Measurements from ENCODE around the gene LOXL4.

LOXL4 gene

DNA sequence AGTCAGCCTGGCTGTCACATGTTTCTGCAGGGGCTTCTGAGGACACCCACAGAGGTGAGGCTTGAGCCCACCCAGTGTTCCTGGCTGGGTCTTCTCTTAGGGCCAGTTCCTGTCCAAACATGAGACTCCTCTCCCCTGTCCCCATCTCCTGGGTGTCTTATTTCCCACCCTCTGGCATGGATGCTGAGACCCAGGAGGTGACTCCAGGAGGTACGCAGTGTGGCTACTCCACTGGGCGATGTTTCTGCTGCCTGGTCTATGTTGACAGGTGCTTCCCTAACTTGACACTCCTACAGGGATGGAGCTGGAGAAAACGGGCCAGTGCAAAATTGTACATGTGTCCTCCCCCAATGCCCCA lies 26.3 kb upstream of the LOXL4 start:
- no peak for DNase-seq

GRCh38 chr10:98293550-98294269 lies 25.7 kb upstream of the LOXL4 start:
- DNase-seq: no peak

GRCh38 chr10:98292971-98293370 lies 25.0 kb upstream of the LOXL4 start:
- no peak for DNase-seq

GRCh38 chr10:98289802-98290209 lies 21.8 kb upstream of the LOXL4 start:
- DNase-seq: no peak

- no peak for DNase-seq
These were observed 19.3 kb upstream of the LOXL4 start for GRCh38 chr10:98287321-98287720.

DNA sequence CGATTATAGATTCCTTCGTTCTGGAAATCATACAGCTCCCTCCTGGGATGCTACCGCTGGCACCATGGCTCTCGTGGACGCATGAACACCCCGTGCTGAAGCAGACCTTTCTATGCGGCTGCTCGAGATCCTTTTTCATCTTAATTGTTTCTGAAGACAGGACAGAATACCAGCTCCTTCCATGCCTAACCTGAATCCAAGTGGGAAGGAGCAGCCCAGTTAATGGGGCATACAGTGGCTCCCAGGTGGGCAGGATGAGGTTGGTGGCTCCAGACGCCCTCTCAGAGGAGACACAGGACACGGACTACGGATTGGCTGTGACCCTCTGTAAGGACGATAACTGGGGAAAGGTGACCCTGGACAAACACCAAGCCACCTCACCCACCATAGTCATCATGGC lies 18.4 kb upstream of the LOXL4 start:
- no peak for DNase-seq

GRCh38 chr10:98285416-98285815 lies 17.4 kb upstream of the LOXL4 start:
- no peak for DNase-seq

- DNase-seq: peak in 1 of 2 donors; percentile 7
These were observed 8.3 kb upstream of the LOXL4 start for GRCh38 chr10:98276311-98276710.

DNA sequence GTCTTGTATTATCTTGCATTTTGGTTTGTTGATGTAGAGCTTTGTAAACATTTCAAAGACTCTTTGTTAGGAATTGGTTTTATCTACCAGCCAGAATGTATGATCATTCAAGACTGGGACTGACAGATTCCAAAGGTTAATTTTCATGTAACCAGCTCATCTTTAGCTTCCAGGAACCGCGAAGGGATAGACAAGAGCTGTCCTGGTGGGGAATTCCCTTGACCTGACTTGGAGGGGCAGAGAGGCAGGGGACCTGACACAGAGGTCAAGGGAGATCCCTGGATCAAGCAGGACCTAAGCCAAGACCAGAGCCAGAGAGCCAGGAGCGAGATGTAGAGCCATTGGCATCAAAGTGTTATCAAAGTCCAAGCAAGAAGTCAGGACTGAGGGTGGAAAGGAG lies 6.6 kb upstream of the LOXL4 start:
- no peak for DNase-seq

DNA sequence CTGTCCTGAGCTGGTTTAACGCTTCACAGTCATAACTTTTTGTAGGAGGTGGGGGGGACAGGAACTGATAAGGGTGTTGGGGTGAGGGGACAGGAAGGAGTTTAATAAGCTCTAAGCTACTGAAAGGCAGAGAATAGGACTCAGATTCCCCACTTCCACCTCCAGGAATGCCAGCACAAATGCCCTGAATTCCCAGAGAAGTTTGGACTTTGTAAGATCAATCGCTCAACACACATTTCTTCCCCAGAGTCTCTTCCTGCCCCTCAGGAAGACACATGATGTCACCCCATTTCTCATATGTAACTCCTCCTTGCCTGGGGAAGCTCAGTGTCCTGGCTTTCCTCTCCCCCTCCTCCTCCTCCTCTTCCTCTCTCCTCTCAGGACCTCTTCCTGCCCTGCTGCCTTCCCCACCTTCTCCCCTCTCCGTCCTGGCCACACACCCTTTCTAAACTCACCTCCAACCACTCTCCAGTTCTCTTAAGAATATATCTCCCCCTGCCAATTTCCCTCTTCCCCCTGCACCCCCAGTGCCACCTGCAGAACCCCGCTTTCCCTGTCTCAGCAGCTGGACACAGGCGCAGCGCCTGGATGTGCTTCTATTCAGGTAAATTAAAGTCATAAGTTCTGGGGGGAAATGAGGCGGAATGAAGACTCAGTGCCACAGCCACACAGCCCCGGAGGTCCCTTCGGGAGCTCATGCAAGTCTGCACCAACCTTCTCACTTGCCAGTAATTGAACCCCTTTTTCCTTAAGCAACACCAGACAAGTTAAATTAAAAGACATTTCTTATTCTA lies 5.3 kb upstream of the LOXL4 start:
- no peak for DNase-seq

DNA sequence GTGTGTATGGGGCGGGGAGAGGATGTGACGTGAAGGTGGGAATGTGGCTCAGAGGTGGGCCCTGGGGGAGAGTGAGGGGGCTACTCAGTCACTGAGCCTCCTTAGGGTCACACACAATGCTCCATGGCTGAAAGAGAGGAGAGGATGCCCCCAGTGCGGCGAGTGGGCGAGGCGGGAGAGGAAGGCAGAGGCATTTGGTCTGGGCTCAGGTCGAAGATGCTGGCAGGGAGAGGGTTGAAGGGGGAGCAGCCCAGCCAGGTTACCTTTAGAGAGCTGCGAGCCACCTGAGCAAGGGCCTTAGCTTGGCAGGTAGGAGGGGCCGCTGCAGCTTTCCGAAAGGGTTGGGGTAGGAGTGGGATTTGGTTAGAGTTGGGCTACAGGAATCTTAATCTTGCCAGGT lies 4.7 kb upstream of the LOXL4 start:
- DNase-seq: no peak

GRCh38 chr10:98272245-98272644 lies 4.3 kb upstream of the LOXL4 start:
- DNase-seq: no peak

DNA sequence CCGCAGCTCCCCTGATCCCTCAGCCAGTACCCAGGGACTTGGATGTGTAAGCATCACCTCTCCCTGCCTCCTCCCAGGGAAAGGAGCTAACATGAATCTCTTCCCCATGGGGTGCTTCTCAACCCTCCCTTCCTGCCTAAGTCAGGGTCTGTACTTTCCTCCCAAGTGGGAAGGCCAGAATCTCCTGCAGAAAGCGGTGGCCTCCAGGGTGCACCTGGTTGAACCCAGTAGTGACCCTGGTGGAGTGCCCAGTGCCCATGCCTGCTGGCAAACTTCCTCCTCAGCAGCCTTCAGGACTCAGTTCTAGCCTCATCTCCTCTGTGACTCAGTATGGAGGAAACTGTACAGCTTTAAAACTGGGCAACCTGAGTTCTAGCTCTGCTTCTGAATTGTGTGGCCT lies 2.8 kb upstream of the LOXL4 start:
- DNase-seq: no peak

DNA sequence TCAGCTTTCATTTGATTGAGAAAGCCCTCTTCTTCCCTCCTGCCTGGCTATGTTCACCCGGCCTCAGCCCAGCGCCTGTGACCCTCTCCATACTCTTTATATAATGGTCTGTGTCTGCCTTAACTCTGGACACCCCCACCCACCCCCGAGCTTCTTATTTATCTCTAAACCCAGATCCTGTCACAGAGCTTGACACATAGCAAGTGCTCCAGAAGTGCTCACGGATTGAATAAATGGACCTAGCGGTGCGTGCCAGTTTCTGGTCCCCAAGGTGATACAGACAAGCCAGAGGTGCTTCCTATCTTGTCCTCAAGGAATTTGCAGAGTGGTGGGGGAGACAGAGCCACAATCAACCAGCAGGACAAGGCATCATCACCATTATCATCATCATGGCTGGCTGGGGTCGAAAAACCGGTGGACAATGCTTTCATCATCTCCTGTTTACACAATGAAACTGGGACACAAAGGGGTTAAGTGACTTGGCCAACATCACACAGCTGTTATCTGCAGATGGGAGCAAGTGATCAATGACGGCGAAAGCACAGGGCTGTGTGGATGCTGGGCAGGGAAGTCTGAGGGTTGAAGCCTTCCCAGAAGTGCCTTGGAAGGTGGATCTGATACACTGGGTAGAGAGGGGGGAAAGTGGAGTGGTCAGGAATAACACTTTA lies 2.2 kb upstream of the LOXL4 start:
- no peak for DNase-seq

DNA sequence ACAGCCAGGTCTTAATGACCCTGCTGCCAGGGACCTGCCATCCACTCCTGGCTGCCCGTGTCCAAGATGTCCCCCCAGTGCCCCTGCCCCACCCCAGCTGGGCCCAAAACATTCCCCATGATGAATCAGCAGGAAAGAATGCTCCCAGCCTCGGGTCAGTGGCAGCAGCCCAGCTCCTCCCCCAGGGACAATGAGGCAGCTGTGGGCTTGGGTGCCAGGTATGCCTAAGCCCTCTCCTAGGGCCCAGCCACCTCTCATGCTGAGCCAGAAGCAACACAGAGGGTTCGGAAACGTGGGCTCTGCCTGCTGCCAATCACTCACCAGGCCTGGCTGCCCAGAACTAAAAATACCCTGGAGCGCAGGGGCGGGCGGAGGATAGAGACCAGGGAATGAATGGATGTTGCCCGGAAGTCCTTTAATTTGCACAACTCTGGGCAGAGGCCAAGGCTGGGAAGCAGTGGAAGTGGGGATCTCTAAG lies 1.5 kb upstream of the LOXL4 start:
- DNase-seq: no peak

GRCh38 chr10:98268694-98269431 lies 869 bp upstream of the LOXL4 start:
- DNase-seq: no peak

- DNase-seq: no peak
These were observed 713 bp downstream of the LOXL4 start for GRCh38 chr10:98267069-98267893.

DNA sequence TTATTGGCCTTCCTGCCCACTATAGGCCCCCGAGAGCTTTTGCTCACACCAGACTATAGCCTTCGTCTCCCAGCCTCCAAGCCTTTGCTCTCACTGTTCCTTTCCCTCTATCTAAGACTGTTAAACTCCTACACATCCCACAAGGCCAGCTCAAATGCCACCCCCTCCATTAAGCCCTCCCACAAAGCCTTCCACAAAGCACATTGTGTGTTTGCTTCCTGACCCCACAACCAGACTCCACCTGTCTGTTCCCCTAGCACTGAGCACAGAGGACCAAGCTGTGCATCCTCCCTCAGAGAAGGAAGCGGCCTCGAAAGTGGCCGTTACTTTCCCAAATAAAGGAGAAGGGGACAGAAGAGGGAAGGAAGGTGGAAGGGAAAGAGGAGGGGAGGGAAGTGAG lies 1.3 kb downstream of the LOXL4 start:
- no peak for DNase-seq

DNA sequence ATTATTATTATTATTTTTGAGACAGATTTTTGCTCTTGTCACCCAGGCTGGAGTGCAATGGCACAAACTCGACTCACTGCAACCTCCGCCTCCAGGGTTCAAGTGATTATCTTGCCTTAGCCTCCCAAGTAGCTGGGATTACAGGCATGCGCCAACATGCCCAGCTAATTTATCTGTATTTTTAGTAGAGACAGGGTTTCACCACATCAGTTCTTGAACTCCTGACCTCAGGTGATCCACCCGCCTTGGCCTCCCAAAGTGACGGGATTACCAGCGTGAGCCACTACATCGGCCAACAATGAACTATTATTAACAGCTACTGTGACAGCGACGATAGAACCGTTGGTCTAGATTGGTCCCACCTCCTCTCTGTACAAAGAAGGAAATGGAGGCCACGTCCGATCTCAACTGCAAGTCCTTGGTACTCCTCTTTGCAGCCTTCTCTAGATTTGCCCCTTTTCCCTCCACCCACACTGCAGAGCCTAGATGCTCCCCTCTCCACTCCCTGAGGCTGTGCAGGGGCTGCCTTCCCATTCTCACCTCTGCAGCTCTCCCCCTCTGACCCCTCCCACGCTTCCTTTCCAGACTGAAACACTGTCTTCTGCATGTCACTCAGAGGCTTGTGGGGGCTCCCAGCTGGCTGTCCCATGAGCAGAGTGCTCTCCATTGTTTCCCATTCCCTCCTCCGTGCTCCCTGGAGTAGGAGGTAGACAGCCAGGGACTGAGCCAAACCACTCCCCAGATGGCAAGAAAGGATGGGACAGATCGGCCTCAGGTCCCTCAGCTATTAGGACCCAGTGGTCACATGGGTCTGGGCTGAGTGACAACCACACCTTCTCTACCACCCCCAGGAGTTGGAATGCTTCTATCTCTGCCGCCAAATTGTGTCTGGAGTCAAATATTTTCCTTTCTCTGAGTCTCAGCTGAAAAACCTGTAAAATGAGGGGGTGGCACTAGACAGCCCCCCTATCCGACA lies 2.3 kb downstream of the LOXL4 start:
- no peak for DNase-seq

DNA sequence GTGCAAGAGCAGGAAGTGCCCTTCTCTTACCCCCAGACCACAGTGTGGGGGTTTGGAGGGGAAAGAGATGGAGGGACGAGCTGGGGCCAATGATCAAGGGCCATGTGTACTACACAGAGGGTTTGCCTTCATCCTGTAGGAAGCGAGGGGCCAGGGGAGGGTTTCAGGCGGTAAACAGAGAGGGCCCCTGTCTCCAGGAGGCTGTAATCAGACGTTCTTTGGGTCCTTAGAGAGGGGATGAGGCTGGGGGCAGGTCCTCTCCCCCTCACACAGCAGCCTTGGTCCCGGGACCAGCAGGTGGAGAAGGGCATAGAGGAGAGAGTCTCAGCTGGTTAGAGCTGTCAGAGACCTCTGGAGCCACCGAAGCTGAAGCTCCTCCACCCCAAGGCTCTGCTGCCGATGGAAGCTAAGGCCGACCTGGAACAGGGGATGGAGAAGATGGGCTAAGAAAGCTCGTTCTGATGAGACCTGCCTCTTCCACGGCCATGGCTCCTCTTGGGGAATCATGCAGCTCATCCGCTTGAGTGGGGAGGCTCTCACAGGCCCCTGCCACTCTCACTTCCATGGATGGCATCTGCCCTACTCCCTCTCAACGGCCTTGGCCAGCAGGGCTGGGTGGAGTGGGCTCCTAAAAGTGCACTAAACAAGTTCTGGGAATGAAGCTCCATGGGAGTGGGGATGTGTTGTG lies 3.5 kb downstream of the LOXL4 start:
- DNase-seq: no peak

All from CD4-positive, alpha-beta T cell treated with Interferon alpha-2 for 1 hour (primary cell).